A549 (cell line): Measurements from ENCODE around the gene ZNF543.

Experiments used
- CTCF ChIP-seq: fragments of >200 bp; sonication (Bioruptor Twin); formaldehyde crosslinking; IDR thresholded peaks from 3 replicates; pipeline ENCODE4 v1.5.1; 2016
- HDAC2 ChIP-seq: fragments of 200-600 bp; sonication (generic); IDR thresholded peaks from 2 replicates; pipeline ENCODE4 v1.6.1; 2016
- POLR2A ChIP-seq: IDR thresholded peaks from 2 replicates; pipeline ENCODE4 v1.6.1; 2012; ENCODE audit warnings: mild to moderate bottlenecking, low read length

- TF ChIP-seq CTCF (no peak), HDAC2 (no peak), POLR2A (no peak)
Observed at GRCh38 chr19:57327993-57328392, 7.7 kb downstream of the ZNF543 start.
